Stimulated activated naive CD8-positive, alpha-beta T cell treated with anti-CD3 and anti-CD28 coated beads, Interleukin-15, Interleukin-2, amounts not matched to agents 100 ng/mL and 50 ng/mL, for 24 hours (primary cell): ENCODE measurements around the gene COL18A1.

Experiments
- H3K27ac Mint-ChIP-seq: one replicate; pipeline ENCODE4 v1.8.0; 2021; ENCODE audit warnings: mild to moderate bottlenecking, mixed read lengths
- H3K27me3 Mint-ChIP-seq: one replicate; pipeline ENCODE4 v1.8.0; 2021; ENCODE audit warnings: mixed read lengths
- H3K36me3 Mint-ChIP-seq: one replicate; pipeline ENCODE4 v1.8.0; 2021; ENCODE audit warnings: low read depth, mixed read lengths
- H3K4me1 Mint-ChIP-seq: one replicate; pipeline ENCODE4 v1.8.0; 2021; ENCODE audit warnings: low read depth, mixed read lengths
- H3K4me3 Mint-ChIP-seq: one replicate; pipeline ENCODE4 v1.8.0; 2021; ENCODE audit warnings: mild to moderate bottlenecking, mixed read lengths
- H3K9me3 Mint-ChIP-seq: one replicate; pipeline ENCODE4 v1.8.0; 2021; ENCODE audit warnings: mixed read lengths

The COL18A1 gene

DNA sequence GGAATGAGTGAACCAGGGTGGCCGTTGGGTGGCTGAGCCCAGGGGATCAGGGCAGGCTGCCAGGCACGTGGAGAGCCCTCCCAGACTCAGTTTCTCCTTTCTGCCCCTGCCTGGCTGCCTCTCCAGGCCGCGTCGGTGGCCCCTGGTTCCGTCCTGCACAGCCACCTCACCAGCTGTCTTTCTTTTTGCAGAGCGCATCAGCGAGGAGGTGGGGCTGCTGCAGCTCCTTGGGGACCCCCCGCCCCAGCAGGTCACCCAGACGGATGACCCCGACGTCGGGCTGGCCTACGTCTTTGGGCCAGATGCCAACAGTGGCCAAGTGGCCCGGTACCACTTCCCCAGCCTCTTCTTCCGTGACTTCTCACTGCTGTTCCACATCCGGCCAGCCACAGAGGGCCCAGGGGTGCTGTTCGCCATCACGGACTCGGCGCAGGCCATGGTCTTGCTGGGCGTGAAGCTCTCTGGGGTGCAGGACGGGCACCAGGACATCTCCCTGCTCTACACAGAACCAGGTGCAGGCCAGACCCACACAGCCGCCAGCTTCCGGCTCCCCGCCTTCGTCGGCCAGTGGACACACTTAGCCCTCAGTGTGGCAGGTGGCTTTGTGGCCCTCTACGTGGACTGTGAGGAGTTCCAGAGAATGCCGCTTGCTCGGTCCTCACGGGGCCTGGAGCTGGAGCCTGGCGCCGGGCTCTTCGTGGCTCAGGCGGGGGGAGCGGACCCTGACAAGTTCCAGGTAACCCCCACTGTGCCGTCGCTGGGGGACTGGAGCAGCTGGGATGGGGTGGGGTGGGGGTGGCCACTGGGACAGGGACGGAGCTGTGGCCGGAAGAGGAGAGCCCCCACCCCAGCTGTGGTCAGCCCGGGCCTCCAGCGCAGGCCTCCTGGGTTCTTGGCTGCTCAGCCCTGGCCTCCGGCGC lies 63.3 kb downstream of the COL18A1 start:
- H3K4me3 Mint-ChIP-seq = no peak overlapping the region
- no peaks in the 10 kb centered on the region for H3K9me3 Mint-ChIP-seq
- H3K36me3 Mint-ChIP-seq = no peaks in the 10 kb centered on the region
- peaks cover 3% of the 10 kb centered on the region for H3K27me3 Mint-ChIP-seq
- H3K27ac Mint-ChIP-seq = no peak overlapping the region
- H3K4me1 Mint-ChIP-seq = peaks cover 13% of the 10 kb centered on the region

DNA sequence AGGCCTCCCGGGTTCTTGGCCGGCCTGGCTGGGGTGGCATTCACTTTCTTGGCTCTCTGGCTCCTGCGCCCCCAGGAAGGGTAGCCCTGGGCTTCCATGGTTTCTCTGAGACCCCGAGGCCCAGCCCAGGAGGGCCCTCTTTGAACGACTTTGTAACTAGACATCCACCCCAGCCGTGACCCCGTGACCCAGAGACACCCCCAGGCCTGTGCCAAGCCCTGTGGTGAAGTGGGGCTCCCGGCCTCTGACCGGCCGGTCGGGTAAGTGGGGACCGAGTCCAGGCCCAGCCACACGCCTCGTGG lies 64.0 kb downstream of the COL18A1 start:
- H3K4me1 Mint-ChIP-seq = peaks cover 13% of the 10 kb centered on the region
- H3K36me3 Mint-ChIP-seq = no peaks in the 10 kb centered on the region
- no peak overlapping the region for H3K4me3 Mint-ChIP-seq
- no peak overlapping the region for H3K27ac Mint-ChIP-seq
- H3K9me3 Mint-ChIP-seq = no peaks in the 10 kb centered on the region
- H3K27me3 Mint-ChIP-seq = peaks cover 3% of the 10 kb centered on the region

DNA sequence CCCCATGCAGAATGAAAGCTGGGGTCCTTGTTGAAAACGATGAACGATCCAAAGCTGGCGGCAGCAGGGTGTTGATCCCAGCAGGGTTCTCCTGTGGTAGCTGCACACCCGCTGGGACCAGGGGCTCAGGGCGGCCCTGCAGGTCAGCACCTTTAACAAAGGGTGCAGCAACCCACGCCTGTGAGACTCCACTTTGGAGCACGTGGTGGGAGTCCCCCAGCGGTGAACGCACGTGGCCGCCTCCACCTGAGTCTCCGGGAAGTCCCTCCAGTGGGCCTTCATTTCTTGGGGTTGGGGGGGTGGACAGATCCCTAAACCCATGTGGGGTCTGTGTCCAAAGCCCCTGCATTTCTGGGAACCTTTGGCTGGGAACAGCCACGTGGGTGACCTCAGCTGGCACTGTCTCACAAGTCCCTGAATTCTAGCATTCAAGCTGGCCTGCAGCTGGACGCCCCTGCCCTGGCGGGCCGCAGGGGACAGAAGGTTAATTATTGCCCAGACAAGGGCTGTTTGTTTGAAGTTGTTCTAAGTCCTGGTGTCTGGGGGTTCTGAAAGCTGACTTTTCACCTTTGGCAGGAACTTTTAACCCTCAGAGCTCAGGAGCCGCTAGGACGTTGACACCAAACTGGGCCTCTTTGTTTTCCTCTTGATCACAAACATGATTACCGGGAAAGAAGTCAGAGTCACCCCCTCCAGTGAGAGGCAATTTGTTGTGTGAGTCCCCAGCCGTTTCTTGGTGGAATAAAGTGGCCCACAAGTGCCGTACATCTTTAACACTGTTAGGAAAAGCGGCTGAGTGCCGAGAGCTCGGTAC lies 64.5 kb downstream of the COL18A1 start:
- Mint-ChIP-seq H3K4me1 (peaks cover 13% of the 10 kb centered on the region), H3K4me3 (no peak overlapping the region), H3K9me3 (no peaks in the 10 kb centered on the region), H3K27ac (no peak overlapping the region), H3K36me3 (no peaks in the 10 kb centered on the region), H3K27me3 (peaks cover 3% of the 10 kb centered on the region)

- Mint-ChIP-seq H3K27ac (no peak overlapping the region), H3K27me3 (peaks cover 3% of the 10 kb centered on the region), H3K36me3 (no peaks in the 10 kb centered on the region), H3K9me3 (no peaks in the 10 kb centered on the region), H3K4me3 (no peak overlapping the region), H3K4me1 (peaks cover 13% of the 10 kb centered on the region)
Observed at GRCh38 chr21:45470087-45470515, 65.1 kb downstream of the COL18A1 start.

- Mint-ChIP-seq H3K36me3 (no peaks in the 10 kb centered on the region), H3K27me3 (no peaks in the 10 kb centered on the region), H3K4me3 (peak overlapping the region; percentile 6), H3K4me1 (peaks cover 13% of the 10 kb centered on the region), H3K27ac (peak overlapping the region; percentile 64), H3K9me3 (no peaks in the 10 kb centered on the region)
Observed at GRCh38 chr21:45470773-45471524, 66.0 kb downstream of the COL18A1 start.

DNA sequence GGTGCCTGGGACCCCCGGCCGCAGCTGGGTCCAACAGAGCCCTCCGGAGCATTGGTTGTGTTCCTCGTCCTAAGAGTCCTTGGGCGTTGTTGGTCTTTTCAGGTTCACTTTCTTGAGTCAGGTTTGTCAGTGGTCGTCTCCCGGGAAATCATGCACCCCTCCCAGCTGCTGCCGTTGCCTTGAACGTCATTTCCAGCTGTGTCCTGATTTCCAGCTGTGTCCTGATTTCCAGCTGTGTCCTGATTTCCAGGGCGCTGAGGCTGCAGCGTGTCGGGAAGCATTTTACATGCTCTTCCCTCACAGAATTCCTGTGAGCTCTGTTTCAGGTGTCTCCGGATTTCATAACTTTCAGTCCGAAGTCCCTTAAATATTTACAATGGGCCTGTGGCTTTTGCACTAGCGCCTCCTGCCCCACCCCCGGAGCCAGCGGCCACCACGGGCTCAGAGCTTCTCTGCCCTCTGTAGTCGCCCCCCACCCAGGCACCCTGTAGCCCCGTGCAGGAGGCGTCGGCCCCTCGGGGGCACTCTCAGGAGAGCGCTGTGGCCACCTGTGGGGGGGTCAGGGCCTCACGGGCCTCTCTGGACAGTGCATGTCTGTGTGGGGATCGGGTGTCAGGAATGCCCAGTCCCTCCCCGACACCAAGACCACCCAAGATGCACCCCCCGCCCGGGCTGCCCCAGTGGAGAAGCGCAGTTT lies 66.7 kb downstream of the COL18A1 start:
- Mint-ChIP-seq H3K27ac (no peak overlapping the region), H3K9me3 (no peaks in the 10 kb centered on the region), H3K27me3 (no peaks in the 10 kb centered on the region), H3K4me3 (no peak overlapping the region), H3K4me1 (peaks cover 16% of the 10 kb centered on the region), H3K36me3 (no peaks in the 10 kb centered on the region)

DNA sequence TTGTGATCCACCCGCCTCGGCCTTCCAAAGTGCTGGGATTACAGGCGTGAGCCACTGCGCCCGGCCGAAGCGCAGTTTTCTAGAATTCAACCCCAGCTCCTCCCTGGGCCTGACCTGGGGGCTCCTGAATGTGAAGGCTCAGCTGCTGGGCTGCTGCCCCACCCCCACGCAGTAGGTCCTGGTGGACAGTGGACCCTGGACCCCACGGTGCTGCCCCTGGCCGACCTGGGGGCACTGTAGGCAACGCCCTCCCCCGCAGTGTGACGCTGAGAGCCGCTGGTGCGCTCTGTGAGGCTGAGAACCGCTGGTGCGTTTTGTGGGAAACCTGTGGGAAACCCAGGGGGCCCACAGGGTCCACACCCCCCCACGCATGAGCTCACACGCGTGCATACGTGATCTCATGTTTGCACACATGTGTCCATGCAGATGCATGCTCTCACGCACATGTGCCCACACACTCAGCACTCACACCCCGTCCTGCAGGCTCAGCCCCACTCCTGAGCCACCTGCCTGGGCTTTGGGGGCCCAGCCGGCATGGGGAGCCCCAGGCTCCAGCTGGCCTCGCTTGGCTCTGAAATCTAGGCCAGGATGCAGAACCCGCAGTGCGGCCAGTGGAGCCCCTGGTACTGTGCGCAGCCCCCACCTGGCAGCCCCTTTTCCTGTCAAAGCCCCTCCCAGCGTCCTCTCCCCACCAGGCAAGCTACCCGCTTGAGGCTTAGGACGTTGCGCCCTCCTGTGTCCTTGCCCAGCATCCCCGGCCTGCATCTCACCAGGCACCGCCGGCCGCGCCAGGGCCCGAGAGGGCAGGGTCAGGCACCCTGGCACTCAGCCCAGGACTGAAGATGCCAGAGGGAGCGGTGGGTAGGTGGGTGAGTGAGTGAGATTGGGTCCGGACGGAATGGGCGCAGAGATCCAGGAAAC lies 67.7 kb downstream of the COL18A1 start:
- Mint-ChIP-seq H3K4me1 (peaks cover 18% of the 10 kb centered on the region), H3K9me3 (no peaks in the 10 kb centered on the region), H3K27me3 (no peaks in the 10 kb centered on the region), H3K36me3 (no peaks in the 10 kb centered on the region), H3K27ac (no peak overlapping the region), H3K4me3 (no peak overlapping the region)

- Mint-ChIP-seq H3K27ac (no peak overlapping the region), H3K4me1 (peaks cover 28% of the 10 kb centered on the region), H3K9me3 (no peaks in the 10 kb centered on the region), H3K36me3 (no peaks in the 10 kb centered on the region), H3K4me3 (no peak overlapping the region), H3K27me3 (no peaks in the 10 kb centered on the region)
Observed at GRCh38 chr21:45473496-45474322, 68.7 kb downstream of the COL18A1 start.

GRCh38 chr21:45474323-45474950 lies 69.5 kb downstream of the COL18A1 start:
- H3K4me1 Mint-ChIP-seq = peaks cover 35% of the 10 kb centered on the region
- H3K27me3 Mint-ChIP-seq = no peaks in the 10 kb centered on the region
- H3K27ac Mint-ChIP-seq = no peak overlapping the region
- no peak overlapping the region for H3K4me3 Mint-ChIP-seq
- H3K36me3 Mint-ChIP-seq = no peaks in the 10 kb centered on the region
- peaks cover 3% of the 10 kb centered on the region for H3K9me3 Mint-ChIP-seq

DNA sequence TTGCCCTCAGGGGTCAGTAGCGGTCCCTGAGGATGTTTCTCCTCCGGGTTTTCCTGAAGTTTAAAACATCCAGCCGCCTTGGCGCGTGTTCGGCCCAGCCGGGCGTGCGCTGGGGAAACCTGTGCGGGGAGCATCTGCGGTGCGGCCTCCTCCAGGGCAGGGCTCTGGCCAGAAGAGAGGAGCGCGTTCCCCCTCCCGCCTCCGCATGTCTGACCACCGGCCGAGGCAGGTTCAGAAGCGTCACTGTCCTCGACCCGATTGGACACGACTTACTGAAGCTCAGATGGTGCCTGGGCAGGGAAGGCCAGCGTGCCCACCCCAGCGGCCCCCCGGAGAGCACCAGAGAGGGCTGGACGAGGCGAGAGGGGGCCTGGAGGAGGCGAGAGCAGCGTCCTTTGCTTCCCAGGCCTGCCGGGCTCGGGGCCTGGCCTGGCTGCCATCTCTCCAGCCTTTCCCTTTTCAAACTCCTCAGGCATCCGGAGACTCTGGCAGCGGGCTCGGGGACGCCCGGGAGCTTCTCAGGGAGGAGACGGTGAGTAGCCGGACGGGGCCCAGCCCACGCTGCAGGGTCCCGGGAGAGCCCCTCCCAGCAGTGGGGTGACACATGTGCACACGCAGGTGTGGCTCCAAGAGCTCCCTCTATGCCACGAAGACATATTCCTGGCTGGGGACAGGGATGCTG lies 70.2 kb downstream of the COL18A1 start:
- peaks cover 37% of the 10 kb centered on the region for H3K4me1 Mint-ChIP-seq
- H3K27me3 Mint-ChIP-seq = no peaks in the 10 kb centered on the region
- no peaks in the 10 kb centered on the region for H3K36me3 Mint-ChIP-seq
- H3K4me3 Mint-ChIP-seq = no peak overlapping the region
- H3K9me3 Mint-ChIP-seq = peaks cover 3% of the 10 kb centered on the region
- no peak overlapping the region for H3K27ac Mint-ChIP-seq

DNA sequence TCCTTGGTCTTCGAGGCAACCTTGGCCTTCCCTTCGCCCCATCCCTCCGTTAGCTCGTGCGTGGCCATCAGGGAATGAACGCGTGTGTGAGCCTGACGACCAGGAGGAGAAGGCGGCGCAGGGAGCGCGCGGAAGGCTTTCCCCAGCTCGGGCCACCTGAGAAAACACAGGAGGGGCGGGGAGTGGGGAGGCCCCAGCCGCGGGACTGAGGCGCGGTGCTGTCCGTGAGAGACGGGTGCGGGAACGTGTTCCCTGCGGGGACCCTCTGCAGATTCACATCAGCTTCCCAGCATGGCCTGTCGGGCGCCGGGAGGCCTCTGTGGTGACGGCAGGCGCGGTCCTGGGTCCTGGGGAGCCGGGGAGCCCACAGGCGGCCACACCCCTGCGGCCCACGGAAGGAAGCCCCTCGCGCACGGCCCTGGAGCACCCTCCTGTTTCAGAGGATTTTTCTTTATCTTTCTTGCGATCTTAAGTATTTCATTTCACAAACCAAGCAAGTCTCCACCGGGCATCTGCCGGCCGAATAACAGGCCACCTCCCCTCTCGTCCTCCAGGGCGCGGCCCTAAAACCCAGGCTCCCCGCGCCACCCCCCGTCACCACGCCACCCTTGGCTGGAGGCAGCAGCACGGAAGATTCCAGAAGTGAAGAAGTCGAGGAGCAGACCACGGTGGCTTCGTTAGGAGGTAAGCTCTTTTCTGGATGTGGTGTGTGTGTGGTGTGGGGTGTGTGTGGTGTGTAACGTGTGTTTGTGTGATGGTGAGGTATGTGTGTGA lies 71.0 kb downstream of the COL18A1 start:
- Mint-ChIP-seq H3K27ac (peak overlapping the region; percentile 69), H3K9me3 (peaks cover 3% of the 10 kb centered on the region), H3K36me3 (no peaks in the 10 kb centered on the region), H3K27me3 (no peaks in the 10 kb centered on the region), H3K4me3 (no peak overlapping the region), H3K4me1 (peaks cover 32% of the 10 kb centered on the region)

DNA sequence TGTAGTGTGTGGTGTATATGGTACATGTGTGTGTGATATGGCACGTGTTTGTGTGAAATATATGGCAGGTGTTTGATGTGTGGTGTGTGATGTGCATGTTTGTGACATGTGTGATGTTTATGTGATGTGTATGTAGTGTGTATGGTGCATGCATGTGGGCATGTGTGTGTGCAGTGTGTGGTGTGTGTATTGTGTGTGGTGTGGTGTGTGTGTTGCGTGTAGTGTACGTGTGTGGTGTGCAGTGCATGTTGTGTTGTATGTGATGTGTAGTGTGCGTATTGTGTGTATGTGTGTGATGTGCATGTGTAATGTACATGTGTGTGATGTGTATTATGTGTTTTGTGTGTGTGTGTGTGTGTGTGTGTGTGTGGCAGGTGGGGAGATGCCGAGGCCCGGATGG lies 71.6 kb downstream of the COL18A1 start:
- Mint-ChIP-seq H3K27me3 (no peaks in the 10 kb centered on the region), H3K4me3 (no peak overlapping the region), H3K36me3 (no peaks in the 10 kb centered on the region), H3K9me3 (peaks cover 3% of the 10 kb centered on the region), H3K4me1 (peaks cover 26% of the 10 kb centered on the region), H3K27ac (peak overlapping the region; percentile 69)
